Measurements from ENCODE around the gene BRD2.

- TF ChIP-seq CTCF (IDR thresholded peaks at IDR 0.05; ENCODE audit: low read length) (no peak), EZH2 (optimal IDR thresholded peaks at IDR 0.05; ENCODE audit: low read depth, low read length) (no peak), EZH2phosphoT487 (IDR thresholded peaks at IDR 0.05; ENCODE audit: low read length) (no peak)
Measured at GRCh38 chr6:32960563-32960962, 7.8 kb upstream of the BRD2 start.
